ENCODE data around the gene PRSS36. TPM values are rescaled to one million over a fixed set of nuclear protein-coding genes. Genes with fewer than 3 reads are reported as not detected.

The PRSS36 gene
- total and polyA plus RNA-seq, 9 of the 15 experiments (the other 6 are each of a cell fraction or from before 2014, with no cell fraction given) = 0.09 to 1.2 (median 0.54) TPM; not detected in 2

- Histone ChIP-seq H3K4me1 (replicated peaks in 1 of 2; ENCODE audit: control insufficient read depth in 2 of 2, insufficient read depth in 2 of 2, low read length in 2 of 2) (peaks cover 12 to 47% of the 10 kb centered on the region in 2 experiments), H3K36me3 (ENCODE audit: control insufficient read depth, insufficient read depth, low read length) (no peaks in the 10 kb centered on the region), H3K9me1 (ENCODE audit: control insufficient read depth, insufficient read depth, low read length) (no peaks in the 10 kb centered on the region), H3K9me3 (replicated peaks; ENCODE audit: control insufficient read depth, insufficient read depth, low read depth, low read length) (no peaks in the 10 kb centered on the region), H2AFZ (ENCODE audit: low read depth, low read length) (no peak overlapping the region), H3K79me2 (ENCODE audit: control insufficient read depth, insufficient read depth, low read length) (no peaks in the 10 kb centered on the region), H3K9ac (ENCODE audit: insufficient read depth in 1 of 2, low read depth in 2 of 2, low read length in 2 of 2) (no peak overlapping the region; a peak in 1 of 4 replicates), H4K20me1 (replicated peaks; ENCODE audit: control insufficient read depth, insufficient read depth, low read length) (no peaks in the 10 kb centered on the region; the same call in 1 of the 2 replicates), H3K27ac (ENCODE audit: extremely low read depth, low read depth, low read length) (no peak overlapping the region), H3K27me3 (ENCODE audit: control insufficient read depth in 2 of 2, insufficient read depth in 2 of 2, low read length in 2 of 2) (peaks cover 15 to 21% of the 10 kb centered on the region in 2 experiments; a peak in 4 of 5 replicates), H3K4me3 (no peak overlapping the region), H3K4me2 (ENCODE audit: insufficient read depth, low read length) (no peak overlapping the region)
- TF ChIP-seq NFATC3 (IDR thresholded peaks at IDR 0.05) (no peak), SETDB1 (IDR thresholded peaks at IDR 0.05; ENCODE audit: low read length) (no peak), CTCF (IDR thresholded peaks at IDR 0.05 in 2 of 3, conservative IDR thresholded peaks at IDR 0.05 in 1 of 3; ENCODE audit: insufficient read depth in 2 of 3, low read depth in 1 of 3, low read length in 3 of 3) (0 out of 6 replicates have a peak, but pooled peaks of 1 of the 3 experiments have one; percentile 16), HDAC3 (IDR thresholded peaks at IDR 0.05; ENCODE audit: borderline replicate concordance, partially characterized antibody) (no peak), HMG20B (CRISPR knock-in tag; IDR thresholded peaks at IDR 0.05) (no peak), SMARCA4 (IDR thresholded peaks at IDR 0.05) (no peak)
- ChIA-PET CTCF (ENCODE audit: low intra/inter-chr PET ratio) (no interaction called here), POLR2A (interaction anchor here (0.6 to 3.5 kb wide), 4 partner anchors 9 to 726 kb away, joined by 3 to 24 read pairs (median 3); partner anchors contain the start of genes FUS and KAT8)
- in situ Hi-C loops (cut with MboI) = no loop called here
- DNase-seq (ENCODE audit: extremely low read depth in 1 of 4, low spot score in 3 of 4) (peak in 1 of 4 experiments; percentile 5), ATAC-seq (no peak), FAIRE-seq (no peak)
- intact Hi-C loops (cut with micrococcal nuclease) = loop anchor here (2.0 to 10.0 kb wide), 4 partner anchors 27 to 159 kb away; partner anchors contain the start of genes BCKDK, HSD3B7, KAT8 and ZNF646
- WGBS (ENCODE audit: insufficient coverage, low coverage, missing lambda C conversion rate) = 72% methylated on average over 5 of the region's 8 CpGs
- no TSS peak for BruUV-seq (replicated peaks)
These were observed 6.1 kb downstream of the PRSS36 start for GRCh38 chr16:31143694-31144148.

Measured in K562 (cell line).